Endodermal cell (in vitro differentiated cells): ENCODE measurements around the gene PLCD1. TPM values are rescaled to one million over a fixed set of nuclear protein-coding genes. Genes with fewer than 3 reads are reported as not detected.

ENCODE experiments used
- DNase-seq: peaks from one replicate; pipeline ENCODE4 v3.0.0-alpha.2; 2017
- H3K27ac ChIP-seq: 2 replicates; pipeline ENCODE4 v1.5.1; 2013; ENCODE audit warnings: mild to moderate bottlenecking, low read depth, low read length, moderate library complexity
- H3K27me3 ChIP-seq: 2 replicates; pipeline ENCODE4 v1.6.1; 2013; ENCODE audit warnings: mild to moderate bottlenecking, low read length, moderate library complexity; ENCODE audit not compliant: insufficient read depth, control insufficient read depth, poor library complexity, severe bottlenecking
- H3K36me3 ChIP-seq: 2 replicates; pipeline ENCODE4 v1.7.0; 2013; ENCODE audit warnings: mild to moderate bottlenecking, low read length, moderate library complexity; ENCODE audit not compliant: control insufficient read depth, insufficient read depth
- H3K4me1 ChIP-seq: one replicate; pipeline ENCODE4 v1.7.0; 2013; ENCODE audit warnings: low read length; ENCODE audit not compliant: control insufficient read depth, insufficient read depth
- H3K4me3 ChIP-seq: 2 replicates; pipeline ENCODE4 v1.5.1; 2013; ENCODE audit warnings: mild to moderate bottlenecking, low read length, moderate library complexity
- H3K9ac ChIP-seq: 2 replicates; pipeline ENCODE4 v1.6.1; 2013; ENCODE audit warnings: mild to moderate bottlenecking, low read length, moderate library complexity; ENCODE audit not compliant: poor library complexity, severe bottlenecking; ENCODE audit errors: extremely low read depth
- H3K9me3 ChIP-seq: 2 replicates; pipeline ENCODE4 v1.6.1; 2013; ENCODE audit warnings: mild to moderate bottlenecking, low read length, moderate library complexity; ENCODE audit not compliant: control insufficient read depth
- H3K27ac Mint-ChIP-seq: 2 replicates; pipeline ENCODE4 v1.8.0; 2020; ENCODE audit warnings: mixed read lengths
- H3K27me3 Mint-ChIP-seq: 2 replicates; pipeline ENCODE4 v1.8.0; 2021; ENCODE audit warnings: mild to moderate bottlenecking, mixed read lengths; ENCODE audit not compliant: insufficient read depth
- H3K36me3 Mint-ChIP-seq: 2 replicates; pipeline ENCODE4 v1.8.0; 2020; ENCODE audit warnings: low read depth, mixed read lengths
- H3K4me1 Mint-ChIP-seq: 2 replicates; pipeline ENCODE4 v1.8.0; 2020; ENCODE audit warnings: mixed read lengths
- H3K4me3 Mint-ChIP-seq: 2 replicates; pipeline ENCODE4 v1.8.0; 2020; ENCODE audit warnings: mild to moderate bottlenecking, moderate library complexity, mixed read lengths
- H3K9me3 Mint-ChIP-seq: 2 replicates; pipeline ENCODE4 v1.8.0; 2020; ENCODE audit warnings: mild to moderate bottlenecking, mixed read lengths
- CTCF ChIP-seq: fragments of 200-600 bp; sonication (generic); conservative IDR thresholded peaks from 2 replicates; pipeline ENCODE4 v1.5.0; 2021; ENCODE audit warnings: antibody characterized with exemption, mild to moderate bottlenecking
- WGBS, 2 experiments: methylation state at CpG; one replicate each; pipeline versions ENCODE4 v1.1.5 to v1.1.7; 2013; ENCODE audit warnings: missing lambda C conversion rate in 2 of 2, mixed read lengths in 1 of 2; ENCODE audit not compliant: insufficient coverage in 1 of 2, insufficient read length in 1 of 2; 5-methylcytosine and 5-hydroxymethylcytosine counted together
- total RNA-seq, 2 donors: library from RNA; stranded (reverse); fragmentation: NEBNext Ultra II Directional in 1 of 2; extraction: Animal tissue kit (Norgen Biotek cat#: 25700) in 1 of 2; gene quantifications; 2 replicates in 1 of 2; 3 replicates in 1 of 2; pipeline ENCODE4 v1.2.1, GENCODE V29; 2021

PLCD1 gene
- total RNA-seq, 2 donors from 2014 or later, result 54.3 to 66.6 TPM

- H3K9me3 Mint-ChIP-seq, result no peaks in the 10 kb centered on the region
- WGBS, 2 experiments, result 88 to 94% methylated on average over 6 to 7 of the region's 7 CpGs
- H3K27ac Mint-ChIP-seq, result peak overlapping the region; percentile 52
Observed at GRCh38 chr3:37987751-37988179, 41.7 kb downstream of the PLCD1 start.

GRCh38 chr3:37987315-37987697 is 42.1 kb downstream of the PLCD1 start:
- Mint-ChIP-seq H3K4me1 (peaks cover 47% of the 10 kb centered on the region), H3K27ac (peak overlapping the region; percentile 52), H3K9me3 (no peaks in the 10 kb centered on the region), H3K36me3 (no peaks in the 10 kb centered on the region), H3K4me3 (no peak overlapping the region), H3K27me3 (no peaks in the 10 kb centered on the region)
- Histone ChIP-seq H3K9me3 (no peaks in the 10 kb centered on the region), H3K36me3 (peaks cover 5% of the 10 kb centered on the region), H3K27ac (no peak overlapping the region), H3K27me3 (no peaks in the 10 kb centered on the region), H3K4me3 (no peak overlapping the region), H3K4me1 (peaks cover 18% of the 10 kb centered on the region), H3K9ac (no peak overlapping the region)
- no peak for DNase-seq
- TF ChIP-seq CTCF, result no peak
- 86% methylated on average over 2 of the region's 2 CpGs; no CpG with 5 or more reads in 1 of the 2 experiments for WGBS, 2 experiments

More at GRCh38 chr3:37987751-37988179, 41.7 kb downstream of the PLCD1 start:
- Mint-ChIP-seq H3K4me3 (no peak overlapping the region), H3K27me3 (no peaks in the 10 kb centered on the region), H3K4me1 (peaks cover 52% of the 10 kb centered on the region), H3K36me3 (no peaks in the 10 kb centered on the region)
- no peak overlapping the region for H3K27ac ChIP-seq
- no peaks in the 10 kb centered on the region for H3K27me3 ChIP-seq
- DNase-seq, result peak; percentile 29
- H3K9me3 ChIP-seq, result no peaks in the 10 kb centered on the region
- peaks cover 21% of the 10 kb centered on the region for H3K4me1 ChIP-seq
- H3K4me3 ChIP-seq, result no peak overlapping the region
- TF ChIP-seq CTCF, result no peak
- peaks cover under 1% of the 10 kb centered on the region for H3K36me3 ChIP-seq
- no peak overlapping the region for H3K9ac ChIP-seq

GRCh38 chr3:37986479-37987314 is 42.7 kb downstream of the PLCD1 start:
- peak overlapping the region; percentile 66 for H3K27ac Mint-ChIP-seq
- no peaks in the 10 kb centered on the region for H3K9me3 Mint-ChIP-seq
- TF ChIP-seq CTCF, result peak; percentile 16
- H3K9me3 ChIP-seq, result no peaks in the 10 kb centered on the region
- peaks cover 13% of the 10 kb centered on the region for H3K4me1 ChIP-seq
- no peak overlapping the region for H3K9ac ChIP-seq
- no peaks in the 10 kb centered on the region for H3K27me3 Mint-ChIP-seq
- no peak overlapping the region for H3K27ac ChIP-seq
- H3K36me3 ChIP-seq, result peaks cover 5% of the 10 kb centered on the region
- 75 to 87% methylated on average over 5 to 12 of the region's 12 CpGs for WGBS, 2 experiments
- no peak overlapping the region for H3K4me3 Mint-ChIP-seq
- H3K36me3 Mint-ChIP-seq, result no peaks in the 10 kb centered on the region
- no peaks in the 10 kb centered on the region for H3K27me3 ChIP-seq
- DNase-seq, result peak; percentile 86
- no peak overlapping the region for H3K4me3 ChIP-seq
- H3K4me1 Mint-ChIP-seq, result peaks cover 44% of the 10 kb centered on the region
